Smooth muscle cell (in vitro differentiated cells): ENCODE results near the gene AREG. TPM values are rescaled to one million over a fixed set of nuclear protein-coding genes. Genes with fewer than 3 reads are reported as not detected.

Experiments
- DNase-seq: peaks from one replicate; lab custom pipeline; 2025; ENCODE audit not compliant: unreplicated experiment; lab: John Stamatoyannopoulos, UW
- H2AFZ ChIP-seq: fragments of 200-600 bp; sonication (generic); 2 replicates; pipeline ENCODE4 v1.6.0; 2016; ENCODE audit warnings: antibody characterized with exemption, low read depth, mild to moderate bottlenecking
- H3F3A ChIP-seq: fragments of 200-600 bp; sonication (generic); 2 replicates; pipeline ENCODE4 v1.6.0; 2017; ENCODE audit warnings: antibody characterized with exemption, low read depth
- H3K27ac ChIP-seq: fragments of 200-600 bp; sonication (generic); 2 replicates; pipeline ENCODE4 v1.5.1; 2016; ENCODE audit warnings: low read depth, mild to moderate bottlenecking
- H3K27me3 ChIP-seq: fragments of 200-600 bp; sonication (generic); 2 replicates; pipeline ENCODE4 v1.6.1; 2016; ENCODE audit warnings: low read depth, mild to moderate bottlenecking
- H3K36me3 ChIP-seq: fragments of 200-600 bp; sonication (generic); 2 replicates; pipeline ENCODE4 v1.5.1; 2016; ENCODE audit warnings: low read depth
- H3K4me1 ChIP-seq: fragments of 200-600 bp; sonication (generic); 2 replicates; pipeline ENCODE4 v1.5.1; 2016; ENCODE audit warnings: low read depth
- H3K4me2 ChIP-seq: fragments of 200-600 bp; sonication (generic); 2 replicates; pipeline ENCODE4 v1.6.0; 2016; ENCODE audit warnings: mild to moderate bottlenecking
- H3K4me3 ChIP-seq: fragments of 200-600 bp; sonication (generic); 2 replicates; pipeline ENCODE4 v1.5.1; 2016; ENCODE audit warnings: mild to moderate bottlenecking
- H3K79me2 ChIP-seq: fragments of 200-600 bp; sonication (generic); 2 replicates; pipeline ENCODE4 v1.6.0; 2016; ENCODE audit warnings: low read depth, mild to moderate bottlenecking
- H3K9ac ChIP-seq: fragments of 200-600 bp; sonication (generic); 2 replicates; pipeline ENCODE4 v1.6.0; 2016; ENCODE audit warnings: low read depth
- H3K9me3 ChIP-seq: fragments of 200-600 bp; sonication (generic); replicated peaks from 2 replicates; pipeline ENCODE4 v1.5.1; 2016; ENCODE audit warnings: low read depth
- H4K20me1 ChIP-seq: fragments of 200-600 bp; sonication (generic); 2 replicates; pipeline ENCODE4 v1.6.0; 2016; ENCODE audit warnings: low read depth
- CTCF ChIP-seq: fragments of 200-600 bp; sonication (generic); IDR thresholded peaks from 2 replicates; pipeline ENCODE4 v1.5.1; 2017; ENCODE audit warnings: borderline replicate concordance, mild to moderate bottlenecking, antibody characterized with exemption; ENCODE audit not compliant: insufficient read depth, poor library complexity, severe bottlenecking
- WGBS: methylation state at CpG from one replicate; pipeline ENCODE4 v1.1.7; 2016; ENCODE audit warnings: low lambda C conversion rate; 5-methylcytosine and 5-hydroxymethylcytosine counted together
- polyA plus RNA-seq: library from polyadenylated mRNA; unstranded; fragments of >200 nt; fragmentation: Nextera tagmentation; extraction: Ambion mirVana; gene quantifications from 2 replicates; pipeline ENCODE4 v1.2.1, GENCODE V29; 2016
- total RNA-seq: library from RNA; depleted of rRNA; stranded (reverse); fragments of >200 nt; gene quantifications from 2 replicates; pipeline ENCODE4 v1.2.3, GENCODE V29; 2014

Gene AREG
- total and polyA plus RNA-seq, 2 experiments from 2014 or later = 86.9 to 123 TPM

GRCh38 chr4:74400395-74400794 is 44.5 kb upstream of the AREG start:
- DNase-seq = no peak
- Histone ChIP-seq H2AFZ (peak overlapping the region; percentile 29), H3K36me3 (no peaks in the 10 kb centered on the region), H3K4me3 (no peak overlapping the region), H3K27ac (no peak overlapping the region), H3K4me1 (peaks cover 5% of the 10 kb centered on the region), H3F3A (peaks cover 4% of the 10 kb centered on the region), H3K4me2 (no peak overlapping the region), H3K9ac (no peak overlapping the region), H3K9me3 (no peaks in the 10 kb centered on the region), H3K27me3 (no peaks in the 10 kb centered on the region), H4K20me1 (no peaks in the 10 kb centered on the region), H3K79me2 (no peaks in the 10 kb centered on the region)
- no peak for TF ChIP-seq CTCF
- 72% methylated on average over 10 of the region's 10 CpGs for WGBS

- Histone ChIP-seq H3K27ac (peak overlapping the region; percentile 75), H3F3A (peaks cover 4% of the 10 kb centered on the region), H3K9me3 (no peaks in the 10 kb centered on the region), H2AFZ (no peak overlapping the region), H3K79me2 (no peaks in the 10 kb centered on the region), H3K4me3 (no peak overlapping the region), H3K36me3 (no peaks in the 10 kb centered on the region), H3K4me1 (peaks cover 5% of the 10 kb centered on the region), H4K20me1 (no peaks in the 10 kb centered on the region), H3K4me2 (peak overlapping the region; percentile 71), H3K9ac (peak overlapping the region; percentile 6), H3K27me3 (no peaks in the 10 kb centered on the region)
- no peak for DNase-seq
- no peak for TF ChIP-seq CTCF
- 25% methylated on average over 5 of the region's 5 CpGs for WGBS
Observed at GRCh38 chr4:74402692-74403456, 42.1 kb upstream of the AREG start.

- Histone ChIP-seq H3K27ac (peak overlapping the region; percentile 76), H3K9me3 (no peaks in the 10 kb centered on the region), H2AFZ (no peak overlapping the region), H3K4me3 (no peak overlapping the region), H3K79me2 (no peaks in the 10 kb centered on the region), H3K36me3 (no peaks in the 10 kb centered on the region), H3K9ac (no peak overlapping the region), H3F3A (no peaks in the 10 kb centered on the region), H3K27me3 (no peaks in the 10 kb centered on the region), H3K4me1 (peaks cover 5% of the 10 kb centered on the region), H4K20me1 (no peaks in the 10 kb centered on the region), H3K4me2 (peak overlapping the region; percentile 18)
- no peak for DNase-seq
- TF ChIP-seq CTCF = no peak
Observed at GRCh38 chr4:74407891-74408290, 37.0 kb upstream of the AREG start.

- 59% methylated on average over 3 of the region's 3 CpGs for WGBS
- DNase-seq = no peak
- Histone ChIP-seq H3K27ac (peak overlapping the region; percentile 76), H3K4me2 (no peak overlapping the region), H3K79me2 (no peaks in the 10 kb centered on the region), H2AFZ (no peak overlapping the region), H3K4me1 (peaks cover 5% of the 10 kb centered on the region), H3K9me3 (no peaks in the 10 kb centered on the region), H3K36me3 (no peaks in the 10 kb centered on the region), H3K4me3 (no peak overlapping the region), H4K20me1 (no peaks in the 10 kb centered on the region), H3K27me3 (no peaks in the 10 kb centered on the region), H3F3A (no peaks in the 10 kb centered on the region), H3K9ac (peak overlapping the region; percentile 37)
- no peak for TF ChIP-seq CTCF
Observed at GRCh38 chr4:74408639-74409038, 36.3 kb upstream of the AREG start.
